ENCODE data around the gene PDIA3. TPM values are rescaled to one million over a fixed set of nuclear protein-coding genes. Genes with fewer than 3 reads are reported as not detected.
A peak's percentile ranks its signal among the peaks of the same experiment; 100 is the strongest.

Gene PDIA3
- total and polyA plus RNA-seq, 2 donors (not counting 1 experiment from before 2014, with no cell fraction given): 42.7 to 83.1 TPM

DNA sequence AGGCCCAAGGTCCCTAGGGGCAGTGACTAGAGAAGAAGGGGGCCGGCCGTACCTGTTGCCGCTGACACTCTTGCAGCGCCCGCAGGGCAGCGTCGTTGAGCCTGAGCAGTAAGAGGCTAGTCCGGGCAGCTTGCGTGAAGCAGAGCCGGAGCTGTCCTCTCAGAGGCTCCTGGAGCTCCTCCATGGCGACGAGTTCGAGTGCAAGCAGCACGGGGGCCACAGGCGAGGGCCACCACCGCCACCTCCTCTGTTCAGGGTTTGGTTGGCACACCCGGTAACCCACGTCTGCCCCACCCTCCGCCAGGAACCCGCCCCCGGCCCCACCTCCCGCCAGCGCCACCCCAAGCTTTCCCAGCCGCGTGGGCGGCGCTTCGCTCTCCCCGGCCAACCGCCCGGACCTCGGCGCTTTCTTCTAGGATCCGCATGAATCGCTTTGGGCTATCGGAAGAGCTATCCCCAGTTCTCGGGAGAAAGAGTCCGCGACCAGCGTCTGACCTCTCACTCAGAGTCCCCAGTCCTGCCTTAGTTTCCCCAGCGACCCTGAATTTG is 30.6 kb downstream of the PDIA3 start, which contains the start of gene ELL3:
Gene ELL3 (minus strand): TSS at position 249 of the 549 bp plus-strand sequence. CDS start 65 bp downstream, at position 184.
- peaks cover 10% of the 10 kb centered on the region for H3K79me2 ChIP-seq (ENCODE audit: control insufficient read depth, insufficient read depth, low read length)
- H3K27ac ChIP-seq (ENCODE audit: low read length in 2 of 2): peak within 1 kb of the TSS; percentile 73 to 76
- Mint-ChIP-seq H3K27ac (peak within 1 kb of the TSS; percentile 97), H3K27me3 (no peaks in the 10 kb centered on the region), H3K4me3 (peak within 1 kb of the TSS; percentile 96), H3K9me3 (ENCODE audit: insufficient read depth) (no peaks in the 10 kb centered on the region), H3K4me1 (peaks cover 42% of the 10 kb centered on the region)
- peaks cover 16 to 30% of the 10 kb centered on the region in 2 donors for H3K4me1 ChIP-seq (ENCODE audit: control insufficient read depth in 2 of 2, insufficient read depth in 2 of 2, low read length in 2 of 2)
- H3K4me3 ChIP-seq (ENCODE audit: control extremely low read depth in 1 of 5, extremely low read depth in 1 of 5, insufficient read depth in 1 of 5, low read depth in 2 of 5, low read length in 4 of 5): peak within 1 kb of the TSS; percentile 78 to 93 (median 88)
- TF ChIP-seq, protein P1, sequence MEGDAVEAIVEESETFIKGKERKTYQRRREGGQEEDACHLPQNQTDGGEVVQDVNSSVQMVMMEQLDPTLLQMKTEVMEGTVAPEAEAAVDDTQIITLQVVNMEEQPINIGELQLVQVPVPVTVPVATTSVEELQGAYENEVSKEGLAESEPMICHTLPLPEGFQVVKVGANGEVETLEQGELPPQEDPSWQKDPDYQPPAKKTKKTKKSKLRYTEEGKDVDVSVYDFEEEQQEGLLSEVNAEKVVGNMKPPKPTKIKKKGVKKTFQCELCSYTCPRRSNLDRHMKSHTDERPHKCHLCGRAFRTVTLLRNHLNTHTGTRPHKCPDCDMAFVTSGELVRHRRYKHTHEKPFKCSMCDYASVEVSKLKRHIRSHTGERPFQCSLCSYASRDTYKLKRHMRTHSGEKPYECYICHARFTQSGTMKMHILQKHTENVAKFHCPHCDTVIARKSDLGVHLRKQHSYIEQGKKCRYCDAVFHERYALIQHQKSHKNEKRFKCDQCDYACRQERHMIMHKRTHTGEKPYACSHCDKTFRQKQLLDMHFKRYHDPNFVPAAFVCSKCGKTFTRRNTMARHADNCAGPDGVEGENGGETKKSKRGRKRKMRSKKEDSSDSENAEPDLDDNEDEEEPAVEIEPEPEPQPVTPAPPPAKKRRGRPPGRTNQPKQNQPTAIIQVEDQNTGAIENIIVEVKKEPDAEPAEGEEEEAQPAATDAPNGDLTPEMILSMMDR (IDR thresholded peaks at IDR 0.05): no peak
- TF ChIP-seq EZH2 (IDR thresholded peaks at IDR 0.05; ENCODE audit: borderline replicate concordance, insufficient read depth, low read depth, low read length, poor library complexity, severe bottlenecking): no peak
- POLR2A ChIA-PET: interaction anchor here (0.8 to 4.8 kb wide), 13 partner anchors 13 to 266 kb away, joined by 3 to 72 read pairs (median 9); partner anchors contain the start of genes HYPK, MFAP1, PDIA3 and SERF2
- no peaks in the 10 kb centered on the region for H3K9me3 ChIP-seq (ENCODE audit: control extremely low read depth in 1 of 3, control insufficient read depth in 2 of 3, insufficient read depth in 1 of 3, low read length in 2 of 3)
- peak within 1 kb of the TSS; percentile 75 for H2AFZ ChIP-seq (ENCODE audit: insufficient read depth, low read depth, low read length, poor library complexity, severe bottlenecking)
- H3K36me3 ChIP-seq (replicated peaks in 1 of 2; ENCODE audit: control extremely low read depth in 1 of 2, control insufficient read depth in 1 of 2, extremely low read depth in 1 of 2, insufficient read depth in 2 of 2, low read length in 1 of 2): peaks cover 8 to 31% of the 10 kb centered on the region in 2 experiments
- intact Hi-C loops (cut with micrococcal nuclease): loop anchor here (1.0 kb wide), 5 partner anchors 7 to 48 kb away; partner anchors contain the start of genes MFAP1 and SERF2
- WGBS (ENCODE audit: insufficient coverage): under 1% methylated on average over 38 of the region's 41 CpGs
- no peaks in the 10 kb centered on the region for H3K27me3 ChIP-seq (replicated peaks in 1 of 4; ENCODE audit: control extremely low read depth in 1 of 4, control insufficient read depth in 3 of 4, insufficient read depth in 4 of 4, low read length in 3 of 4)
- peak within 1 kb of the TSS; percentile 78 for H3K9ac ChIP-seq (ENCODE audit: low read length)
- CTCF ChIA-PET: interaction anchor here (0.8 to 11.4 kb wide), 14 partner anchors 9 to 66 kb away, joined by 3 to 150 read pairs (median 6); partner anchors contain the start of genes HYPK, MFAP1, SERF2 and SERINC4
- peak within 1 kb of the TSS; percentile 96 for H3K4me2 ChIP-seq (replicated peaks; ENCODE audit: low read depth, low read length, poor library complexity, severe bottlenecking)
- H4K20me1 ChIP-seq (ENCODE audit: control insufficient read depth, insufficient read depth, low read length, poor library complexity, severe bottlenecking): peaks cover 42% of the 10 kb centered on the region
- ATAC-seq (ENCODE audit: low read depth): peak; percentile 62
- DNase-seq: peak; percentile 89
